Stimulated activated CD4-positive, alpha-beta T cell treated with anti-CD3 and anti-CD28 coated beads, Interleukin-12 subunit alpha, Interleukin-12 subunit beta, amount 100 ng/mL, for 48 hours (primary cell): ENCODE results near the gene CARD10.

Source experiments
- DNase-seq, 3 donors: peaks; one replicate each; pipeline ENCODE4 v3.0.0-alpha.2; 2020; ENCODE audit warnings: low read depth in 2 of 3, low spot score in 1 of 3

Gene CARD10

GRCh38 chr22:37487571-37487970 is 31.6 kb downstream of the CARD10 start:
- no peak for DNase-seq

- DNase-seq, result no peak
Measured at GRCh38 chr22:37487129-37487528, 32.1 kb downstream of the CARD10 start.

- peak; percentile 56 to 72 (median 59) for DNase-seq
Measured at GRCh38 chr22:37486224-37486845, 32.9 kb downstream of the CARD10 start, which contains the start of gene MFNG. TSS of gene MFNG (minus strand) at chr22:37486384. CDS start at chr22:37486177, 207 bp downstream.

DNA sequence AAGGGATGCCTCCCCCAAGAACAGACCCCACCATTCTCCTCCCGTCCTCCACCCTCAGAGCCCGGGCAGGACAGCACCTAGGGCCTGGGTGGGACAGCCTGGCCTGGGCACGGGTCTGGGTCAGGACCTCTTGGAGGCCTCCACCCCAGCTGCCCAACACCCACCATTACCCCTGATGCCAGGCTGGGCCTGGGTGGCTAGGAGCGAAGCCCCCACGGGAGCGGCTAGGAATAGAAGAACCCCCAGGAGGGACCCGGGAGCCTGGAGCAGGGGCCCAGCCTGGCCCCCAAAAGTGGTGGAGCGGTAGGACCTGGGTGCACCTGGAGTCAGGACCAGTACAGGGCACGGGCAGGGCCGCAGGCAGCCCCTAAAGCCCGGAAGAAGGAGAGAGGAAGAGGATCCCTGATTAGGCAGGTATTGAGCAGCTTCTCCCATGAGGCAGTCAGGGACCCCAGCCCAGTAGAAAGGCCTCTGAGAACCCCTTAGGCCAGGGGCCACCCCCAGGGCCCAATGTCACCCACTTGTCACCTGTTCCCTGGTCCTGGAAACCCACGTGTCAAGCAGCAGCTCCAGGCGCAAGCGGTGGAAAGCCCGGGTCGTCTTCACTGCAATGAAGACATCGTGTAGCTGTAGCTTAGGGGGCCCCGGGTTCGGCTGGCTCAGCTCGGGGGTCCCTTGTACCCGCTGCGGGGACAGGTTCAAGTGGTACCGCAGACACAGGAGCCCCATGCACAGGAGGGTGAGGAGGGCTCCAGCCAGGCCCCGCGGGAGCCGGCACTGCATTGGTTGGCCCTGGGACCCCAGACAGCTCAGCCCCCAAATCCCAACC is 33.6 kb downstream of the CARD10 start:
- DNase-seq, result peak in 1 of 3 donors; percentile 22

GRCh38 chr22:37484480-37485394 is 34.5 kb downstream of the CARD10 start:
- peak; percentile 67 to 78 (median 72) for DNase-seq

GRCh38 chr22:37483050-37483449 is 36.2 kb downstream of the CARD10 start:
- DNase-seq, result no peak

GRCh38 chr22:37482244-37482643 is 37.0 kb downstream of the CARD10 start:
- no peak for DNase-seq

- DNase-seq, result no peak
Measured at GRCh38 chr22:37481347-37481907, 37.8 kb downstream of the CARD10 start.

DNA sequence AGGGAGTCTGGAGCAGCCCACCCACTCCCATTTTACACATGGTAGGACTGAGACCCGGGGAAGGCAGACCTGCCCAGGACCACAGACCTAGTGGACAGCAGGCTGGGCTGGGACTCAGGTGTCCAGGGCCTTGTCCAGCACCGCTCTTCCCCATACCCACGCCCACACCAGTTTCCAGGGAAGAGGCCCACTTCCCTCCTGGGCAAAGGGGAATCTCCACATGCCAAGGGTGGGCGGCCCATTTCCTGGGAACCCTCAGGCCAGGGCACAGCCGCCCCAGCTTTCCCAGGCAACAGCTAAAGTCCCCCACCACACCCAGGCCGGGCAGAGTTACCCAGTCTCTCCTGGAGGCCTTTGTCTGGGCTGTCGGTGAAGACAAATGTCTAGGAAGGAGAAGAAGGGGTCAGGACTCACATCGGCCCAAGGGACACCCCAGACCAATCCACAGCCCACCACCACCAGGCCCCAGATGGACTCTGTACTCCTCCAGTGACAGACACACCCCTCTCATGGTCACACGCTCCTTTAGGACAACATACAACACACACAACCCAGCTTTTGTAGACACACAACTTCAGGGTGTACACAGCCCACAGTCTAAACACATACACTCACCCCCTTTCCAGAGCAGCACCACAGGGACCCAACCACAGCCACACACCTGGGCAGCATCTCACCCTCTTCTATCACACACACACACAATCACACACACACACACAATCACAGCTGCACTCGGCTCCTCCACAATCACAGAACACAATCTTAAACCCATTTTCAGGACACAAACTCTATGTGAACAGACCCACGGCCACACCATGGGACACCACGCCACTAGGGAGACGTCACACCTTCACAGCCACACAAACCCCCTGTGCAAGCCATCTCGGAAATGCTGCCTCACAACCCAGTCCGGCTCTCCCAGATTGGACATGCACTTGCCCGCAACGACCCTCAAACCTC is 38.5 kb downstream of the CARD10 start:
- DNase-seq, result no peak

DNA sequence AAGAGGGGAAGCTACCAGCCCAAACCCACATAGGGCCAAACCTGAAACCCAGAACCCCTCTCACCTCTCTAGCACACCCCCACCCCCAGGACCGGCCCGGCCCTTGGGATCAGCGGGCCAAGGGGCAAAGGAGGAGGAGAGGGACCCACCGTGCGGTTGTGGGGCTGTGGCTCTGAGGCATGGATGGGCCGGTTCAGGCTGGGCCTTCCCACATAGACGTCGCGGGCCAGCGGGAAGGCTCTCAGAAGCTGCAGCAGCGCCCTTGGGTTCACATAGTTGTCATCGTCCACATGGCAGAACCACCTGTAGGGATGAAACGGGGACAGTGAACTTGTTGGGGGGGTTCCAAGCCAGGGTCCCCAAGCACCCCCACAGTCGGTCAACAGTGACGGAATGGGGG is 40.0 kb downstream of the CARD10 start:
- DNase-seq, result no peak

- no peak for DNase-seq
Measured at GRCh38 chr22:37476389-37477329, 42.6 kb downstream of the CARD10 start.

- DNase-seq, result no peak
Measured at GRCh38 chr22:37474447-37475090, 44.6 kb downstream of the CARD10 start.

DNA sequence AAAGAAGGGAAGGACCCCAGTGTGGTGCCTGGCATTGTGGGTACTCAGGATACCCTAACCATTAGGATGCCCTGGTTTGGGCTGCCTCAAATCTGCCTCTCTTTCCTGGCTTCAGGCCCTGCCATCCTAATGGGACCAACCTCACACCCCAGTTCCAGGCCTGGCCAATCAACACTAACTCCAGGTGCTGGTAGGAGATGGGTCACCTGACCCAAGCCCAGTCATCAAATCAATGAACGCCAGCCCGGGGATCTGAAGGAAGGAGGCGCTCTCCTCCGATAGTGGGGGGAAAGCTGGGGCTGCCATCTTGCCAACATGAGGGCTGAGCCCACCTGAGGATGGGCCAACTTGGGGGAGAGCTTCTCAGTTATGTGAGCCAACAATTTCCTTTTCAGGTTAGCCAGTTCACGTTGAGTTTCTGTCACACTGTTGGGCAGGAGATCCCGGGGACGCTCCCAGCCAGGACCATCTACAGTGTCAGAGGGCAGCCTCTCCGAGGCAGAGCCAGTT is 45.7 kb downstream of the CARD10 start:
- DNase-seq, result no peak

DNA sequence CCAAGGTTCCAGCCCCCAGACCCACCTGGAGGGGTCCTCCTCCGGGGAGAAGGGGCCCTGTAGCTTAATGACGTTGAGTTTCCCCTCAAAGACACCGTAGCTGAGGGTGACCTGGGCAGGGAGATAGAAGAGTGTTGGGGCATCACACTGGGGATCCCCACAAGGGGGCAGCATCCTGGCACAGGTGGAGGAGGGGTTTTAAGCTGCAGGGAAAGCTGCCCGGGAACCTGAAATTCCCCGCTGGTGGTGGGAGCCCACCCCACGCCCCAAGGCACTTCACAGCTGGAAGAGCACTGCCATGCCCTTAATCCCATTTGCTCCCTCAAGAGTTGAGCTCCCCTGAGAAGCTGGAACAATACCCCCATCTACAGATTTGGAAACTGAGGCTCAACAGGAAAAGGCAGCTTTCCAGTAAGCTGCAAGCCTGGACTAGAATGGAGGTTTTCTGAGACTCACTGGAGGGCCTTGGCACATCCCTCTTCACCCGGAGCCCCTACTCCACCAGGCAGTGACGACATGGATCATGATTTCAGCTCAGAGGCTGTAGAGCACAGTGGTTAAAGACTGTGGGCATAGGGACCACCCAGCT is 46.7 kb downstream of the CARD10 start:
- DNase-seq, result peak in 1 of 3 donors; percentile 34

DNA sequence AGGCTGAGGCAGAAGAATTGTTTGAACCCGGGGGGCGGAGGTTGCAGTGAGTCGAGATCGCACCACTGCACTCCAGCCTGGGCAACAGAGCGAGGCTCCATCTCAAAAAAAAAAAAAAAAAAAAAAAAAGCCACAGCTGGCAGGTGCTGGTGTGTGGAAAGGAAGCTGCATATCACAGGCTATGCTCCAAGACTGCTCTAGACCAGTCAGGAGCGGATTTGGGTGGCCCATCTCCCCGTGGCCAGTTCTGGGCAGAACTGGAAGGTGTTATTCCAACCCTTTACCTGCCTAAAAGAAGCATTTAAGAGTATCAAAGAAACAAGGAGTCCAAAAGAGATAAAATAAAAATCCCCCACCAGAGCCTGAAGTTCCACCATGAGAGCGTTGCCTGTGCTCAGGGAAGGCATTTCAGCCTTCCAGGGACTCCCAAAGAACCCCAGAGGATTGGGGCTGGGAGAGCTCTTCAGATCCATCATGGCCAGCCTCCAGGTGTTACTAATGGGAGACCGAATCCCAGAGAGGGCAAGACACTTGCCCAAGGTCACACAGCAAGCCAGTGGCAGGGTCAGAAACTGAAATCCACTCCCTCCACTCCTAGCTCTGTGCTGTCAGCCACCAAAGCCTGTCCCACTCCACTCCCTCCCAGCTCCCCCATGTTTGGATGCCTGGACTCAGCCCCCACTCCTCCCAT is 47.3 kb downstream of the CARD10 start:
- no peak for DNase-seq

GRCh38 chr22:37470087-37470445 is 49.1 kb downstream of the CARD10 start:
- DNase-seq, result no peak

GRCh38 chr22:37469416-37470086 is 49.7 kb downstream of the CARD10 start:
- DNase-seq, result no peak
